Muscle of leg (tissue), 11 donors: ENCODE results near the gene KLHL24. TPM values are rescaled to one million over a fixed set of nuclear protein-coding genes. Genes with fewer than 3 reads are reported as not detected.
"Not testable (repeated sequence)": the region's sequence is repeated elsewhere in the genome, so short reads cannot be mapped to it uniquely, and the experiment has no call there.

Experiments
- DNase-seq: peaks from one replicate; pipeline ENCODE4 v3.0.0; 2013
- H3K27ac ChIP-seq: one replicate; pipeline ENCODE4 v1.5.1; 2013; ENCODE audit warnings: mild to moderate bottlenecking, low read length, control low read depth
- H3K27me3 ChIP-seq: one replicate; pipeline ENCODE4 v1.6.1; 2013; ENCODE audit warnings: low read length; ENCODE audit not compliant: control insufficient read depth, insufficient read depth
- H3K36me3 ChIP-seq: one replicate; pipeline ENCODE4 v1.6.1; 2013; ENCODE audit warnings: low read length; ENCODE audit not compliant: control insufficient read depth, insufficient read depth
- H3K4me1 ChIP-seq: one replicate; pipeline ENCODE4 v1.6.1; 2013; ENCODE audit warnings: low read length; ENCODE audit not compliant: control insufficient read depth, insufficient read depth
- H3K4me3 ChIP-seq: one replicate; pipeline ENCODE4 v1.5.1; 2013; ENCODE audit warnings: low read length, control low read depth
- H3K9me3 ChIP-seq: replicated peaks from 2 replicates; pipeline ENCODE4 v1.6.1; 2013; ENCODE audit warnings: low read depth, low read length; ENCODE audit not compliant: control insufficient read depth
- WGBS: methylation state at CpG from one replicate; pipeline ENCODE4 v1.1.5; 2013; ENCODE audit warnings: missing lambda C conversion rate; ENCODE audit not compliant: insufficient coverage; 5-methylcytosine and 5-hydroxymethylcytosine counted together
- polyA plus RNA-seq, 8 donors: library from polyadenylated mRNA; unstranded; fragments of 120-200 nt; gene quantifications; one replicate each; pipeline versions ENCODE4 v1.2.1 to v1.2.3, GENCODE V29; 2013; ENCODE audit warnings: inconsistent platforms in 1 of 8, low replicate concordance in 1 of 8; ENCODE audit not compliant: insufficient read length in 8 of 8, insufficient read depth in 1 of 8
- total RNA-seq: library from RNA; stranded (reverse); fragments of 120-200 nt; gene quantifications from one replicate; pipeline ENCODE4 v1.2.4, GENCODE V29; 2013

Gene KLHL24
- total and polyA plus RNA-seq, 9 donors: 19.1 to 75.8 (median 25.8) TPM

DNA sequence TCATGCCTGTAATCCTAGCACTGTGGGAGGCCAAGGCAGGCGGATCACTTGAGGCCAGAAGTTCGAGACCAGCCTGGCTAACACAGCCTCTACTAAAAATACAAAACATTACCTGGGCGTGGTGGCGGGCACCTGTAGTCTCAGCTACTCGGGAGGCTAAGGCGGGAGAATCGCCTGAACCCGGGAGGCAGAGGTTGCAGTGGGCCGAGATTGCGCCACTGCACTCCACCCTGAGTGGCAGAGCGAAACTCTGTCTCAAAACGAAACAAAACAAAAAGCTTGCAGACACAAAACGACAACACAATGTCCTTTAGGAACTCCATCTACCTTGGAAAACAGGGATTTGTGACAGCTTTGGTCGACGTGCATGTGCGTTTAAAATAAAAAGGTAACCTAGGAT is 716 bp upstream of the KLHL24 start:
- WGBS: 87% methylated on average over 9 of the region's 16 CpGs
- H3K4me1 ChIP-seq: peaks cover 10% of the 10 kb centered on the region
- no peak for DNase-seq

DNA sequence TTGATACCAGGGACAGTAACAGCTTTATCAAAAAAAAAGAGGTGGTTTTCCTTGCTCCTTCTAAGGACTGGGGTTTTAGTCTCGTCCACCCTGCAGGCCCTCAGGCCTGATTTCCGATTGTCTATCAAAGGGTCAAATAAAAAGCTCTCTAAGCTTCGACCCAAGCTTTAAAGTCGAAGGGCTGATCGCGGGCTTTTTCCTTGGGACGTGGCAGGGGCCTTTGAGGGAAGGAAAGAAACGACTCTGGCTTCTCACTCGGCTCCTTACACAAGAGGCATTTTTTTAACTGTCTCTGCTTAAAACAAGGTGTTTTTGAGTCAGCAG is 354 bp upstream of the KLHL24 start:
- no peaks in the 10 kb centered on the region for H3K9me3 ChIP-seq
- peaks cover 10% of the 10 kb centered on the region for H3K4me1 ChIP-seq

More for the DNA sequence above, 716 bp upstream of the KLHL24 start:
- H3K9me3 ChIP-seq: no peaks in the 10 kb centered on the region
- peak overlapping the region; percentile 97 for H3K4me3 ChIP-seq
- H3K36me3 ChIP-seq: no peaks in the 10 kb centered on the region
- no peaks in the 10 kb centered on the region for H3K27me3 ChIP-seq
- H3K27ac ChIP-seq: peak overlapping the region; percentile 98

DNA sequence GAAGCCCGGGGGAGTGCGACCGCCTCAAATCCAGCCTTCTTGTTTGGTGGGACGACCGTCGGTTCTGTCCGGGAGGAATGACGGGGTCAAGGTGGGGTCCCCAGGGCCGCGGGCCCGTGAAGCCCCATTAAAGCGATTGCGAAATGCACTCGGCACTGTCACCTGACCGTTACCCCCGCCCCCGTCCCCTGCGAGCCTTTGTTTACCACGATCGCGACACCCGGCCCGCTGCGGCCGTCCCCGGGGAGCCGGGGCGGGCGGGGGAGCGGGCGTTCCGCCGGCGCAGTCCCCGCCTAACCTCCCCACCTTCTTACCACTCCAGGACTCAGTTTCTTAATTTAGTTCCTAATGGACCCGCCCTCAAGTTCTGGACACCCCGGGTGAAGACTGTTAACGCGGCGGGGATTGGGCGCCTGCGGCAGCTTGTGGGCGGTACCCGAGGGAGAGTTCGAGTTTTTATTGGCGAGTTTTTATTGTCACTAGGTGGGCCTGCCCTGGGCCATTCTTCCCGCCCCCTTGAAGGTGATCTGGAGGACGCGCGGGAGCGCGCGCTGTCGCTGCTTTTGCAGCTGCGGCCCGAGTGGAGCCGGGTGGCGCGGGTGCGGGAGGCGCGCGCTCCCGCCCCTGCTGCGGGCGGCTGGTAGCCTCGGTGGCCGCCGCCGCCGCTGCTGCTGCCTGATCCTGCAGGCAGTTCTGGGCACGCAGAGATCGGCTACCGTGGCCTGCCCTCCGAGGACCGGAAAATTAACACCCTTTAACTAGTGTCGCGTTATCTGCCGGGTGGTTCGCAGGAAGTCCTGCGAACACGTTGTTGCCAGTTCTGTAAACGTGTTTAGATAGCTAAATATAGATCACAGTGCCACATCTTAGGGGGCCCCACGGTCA is 1.0 kb downstream of the KLHL24 start:
- Histone ChIP-seq H3K4me1 (peaks cover 10% of the 10 kb centered on the region), H3K27me3 (no peaks in the 10 kb centered on the region), H3K9me3 (no peaks in the 10 kb centered on the region), H3K27ac (peak overlapping the region; percentile 98), H3K4me3 (peak overlapping the region; percentile 97), H3K36me3 (no peaks in the 10 kb centered on the region)
- under 1% methylated on average over 74 of the region's 84 CpGs for WGBS
- peak; percentile 99 for DNase-seq

More for the DNA sequence above, 354 bp upstream of the KLHL24 start:
- DNase-seq: no peak
- 0% methylated on average over 5 of the region's 9 CpGs for WGBS
- Histone ChIP-seq H3K36me3 (no peaks in the 10 kb centered on the region), H3K4me3 (peak overlapping the region; percentile 97), H3K27ac (peak overlapping the region; percentile 98), H3K27me3 (no peaks in the 10 kb centered on the region)

DNA sequence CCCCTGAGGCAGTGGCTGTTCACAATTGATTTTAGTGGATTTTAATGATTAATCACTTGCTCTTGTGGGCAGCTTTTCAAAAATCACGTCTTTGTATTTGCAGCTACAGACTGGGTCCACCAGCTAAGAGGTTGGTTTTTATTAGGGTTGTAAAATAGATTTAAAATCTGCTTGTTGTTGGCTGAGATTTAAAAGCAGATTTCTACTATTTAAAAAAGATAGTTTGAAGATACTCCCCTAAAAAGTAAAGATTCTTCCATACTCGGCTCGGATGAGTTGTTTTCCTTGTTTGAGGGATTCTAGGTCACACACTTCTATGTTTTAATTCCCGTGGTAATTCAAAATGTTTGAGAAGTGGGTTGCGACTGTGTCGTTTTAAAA is 1.7 kb downstream of the KLHL24 start:
- Histone ChIP-seq H3K27ac (peak overlapping the region; percentile 98), H3K9me3 (no peaks in the 10 kb centered on the region), H3K27me3 (no peaks in the 10 kb centered on the region), H3K36me3 (no peaks in the 10 kb centered on the region), H3K4me3 (peak overlapping the region; percentile 97), H3K4me1 (peaks cover 10% of the 10 kb centered on the region)
- WGBS: no CpG with 5 or more reads among the region's 6 CpGs
- no peak for DNase-seq

DNA sequence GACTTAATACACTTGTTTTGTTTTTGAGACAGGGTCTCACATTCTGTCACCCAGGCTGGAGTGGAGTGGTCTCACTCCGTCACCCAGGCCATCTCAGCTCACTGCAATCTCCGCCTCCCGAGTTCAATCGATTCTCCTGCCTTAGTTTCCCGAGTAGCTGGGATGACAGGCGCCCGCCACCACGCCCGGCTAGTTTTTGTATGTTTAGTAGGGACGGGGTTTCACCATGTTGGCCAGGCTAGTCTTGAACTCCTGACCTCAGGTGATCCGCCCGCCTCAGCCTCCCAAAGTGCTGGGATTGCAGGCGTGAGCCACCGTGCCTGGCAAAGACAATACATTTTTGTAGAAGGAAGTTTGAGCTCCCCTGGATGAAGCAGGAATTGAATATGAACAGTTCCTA is 2.2 kb downstream of the KLHL24 start:
- H3K36me3 ChIP-seq, H3K9me3 ChIP-seq, DNase-seq, H3K4me1 ChIP-seq, H3K27me3 ChIP-seq: not testable (repeated sequence)
- WGBS: 50% methylated on average over 2 of the region's 14 CpGs
- Histone ChIP-seq H3K4me3 (peak overlapping the region; percentile 97), H3K27ac (peak overlapping the region; percentile 98)

DNA sequence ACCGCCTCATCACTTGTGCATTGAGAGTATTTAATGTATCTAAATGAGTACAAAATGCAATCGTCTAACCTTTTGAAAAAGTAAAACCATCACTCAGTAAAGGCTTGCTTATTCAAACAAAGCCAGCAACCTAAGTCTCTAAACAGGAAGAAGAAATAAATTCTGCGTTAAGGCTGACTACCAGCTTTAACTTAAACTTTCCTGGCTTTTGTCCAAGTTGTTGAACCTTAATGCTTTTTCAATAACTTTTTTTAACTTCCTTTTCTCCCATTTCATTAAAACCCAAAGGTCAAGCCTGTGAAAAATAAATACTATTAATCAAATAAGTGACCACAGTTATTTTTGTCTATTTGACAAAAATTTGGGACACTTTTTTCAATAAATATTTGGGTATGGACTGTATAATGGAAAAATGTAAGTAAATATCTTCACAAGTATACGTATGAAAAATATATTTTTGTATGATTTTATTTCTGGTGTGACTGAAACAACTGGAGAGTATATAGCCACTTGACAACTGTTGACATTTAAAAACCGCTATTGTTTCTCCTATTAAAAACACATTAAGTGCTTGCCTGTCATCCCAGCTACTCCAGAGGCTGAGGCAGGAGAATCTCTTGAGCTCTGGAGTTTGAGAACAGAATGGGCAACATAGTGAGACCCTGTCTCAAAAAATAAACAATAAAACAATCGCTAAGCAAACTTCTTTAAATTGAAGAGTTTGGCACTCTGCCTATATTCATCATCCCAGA is 2.9 kb downstream of the KLHL24 start:
- peak; percentile 46 for DNase-seq
- no peaks in the 10 kb centered on the region for H3K27me3 ChIP-seq
- H3K27ac ChIP-seq: peak overlapping the region; percentile 98
- no peaks in the 10 kb centered on the region for H3K9me3 ChIP-seq
- H3K36me3 ChIP-seq: no peaks in the 10 kb centered on the region
- no peak overlapping the region for H3K4me3 ChIP-seq
- no CpG with 5 or more reads among the region's 6 CpGs for WGBS
- H3K4me1 ChIP-seq: peaks cover 10% of the 10 kb centered on the region

DNA sequence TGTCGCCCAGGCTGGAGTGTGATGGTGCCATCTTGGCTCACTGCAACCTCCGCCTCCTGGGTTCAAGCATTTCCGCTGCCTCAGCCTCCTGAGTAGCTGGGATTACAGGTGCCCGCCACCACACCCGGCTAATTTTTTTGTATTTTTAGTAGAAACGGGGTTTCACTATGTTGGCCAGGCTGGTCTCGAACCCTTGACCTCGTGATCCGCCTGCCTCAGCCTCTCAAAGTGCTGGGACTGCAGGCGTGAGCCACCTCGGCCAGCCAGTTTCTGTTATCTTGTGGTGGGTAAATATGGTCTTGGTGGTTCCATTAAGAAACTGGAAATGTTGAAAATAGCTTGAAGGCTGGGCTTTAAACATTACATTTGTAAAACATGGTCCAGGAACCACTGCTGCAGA is 5.2 kb downstream of the KLHL24 start:
- not testable (repeated sequence) for H3K36me3 ChIP-seq, H3K4me1 ChIP-seq, H3K4me3 ChIP-seq, H3K27me3 ChIP-seq, H3K27ac ChIP-seq, H3K9me3 ChIP-seq, DNase-seq
- 88% methylated on average over 8 of the region's 11 CpGs for WGBS

DNA sequence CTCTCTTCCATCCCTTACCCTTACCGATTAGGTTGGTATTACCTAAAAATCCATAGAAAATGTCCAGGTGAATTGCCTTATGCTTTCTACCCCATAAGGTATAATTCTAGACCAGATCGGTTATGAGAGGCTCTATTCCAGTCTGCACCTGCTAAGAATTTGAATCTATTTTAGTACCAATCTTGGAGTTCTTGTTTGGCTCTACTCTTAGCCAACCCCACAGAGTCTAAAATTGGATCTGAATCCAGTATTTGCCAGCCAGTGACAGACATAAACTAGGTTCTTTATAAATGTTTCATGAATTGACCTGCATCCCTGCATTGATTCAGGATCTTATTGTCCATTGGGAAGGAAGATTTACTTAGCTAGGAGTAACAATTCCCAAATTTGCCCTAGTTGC is 6.5 kb downstream of the KLHL24 start:
- H3K27ac ChIP-seq: no peak overlapping the region

DNA sequence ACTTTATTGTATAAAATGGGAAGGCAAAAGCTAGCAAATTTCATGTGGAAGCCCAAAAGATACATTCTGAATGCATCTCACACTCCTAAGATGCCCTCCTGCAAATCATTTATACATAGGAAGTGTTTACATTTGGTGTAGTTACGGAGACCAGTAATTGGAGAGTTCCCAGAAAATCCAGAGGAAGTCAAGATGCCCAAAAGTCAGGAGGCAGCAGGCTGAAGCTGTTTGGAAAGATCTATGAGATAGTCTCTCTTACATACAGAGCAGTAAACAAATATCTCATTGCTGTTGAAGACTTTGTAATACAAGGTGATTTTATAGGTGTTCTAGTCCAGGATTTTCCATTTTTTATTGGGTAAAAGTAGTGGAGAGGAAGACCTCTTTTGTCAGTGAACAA is 8.8 kb downstream of the KLHL24 start:
- Histone ChIP-seq H3K27me3 (no peaks in the 10 kb centered on the region), H3K36me3 (no peaks in the 10 kb centered on the region), H3K9me3 (no peaks in the 10 kb centered on the region), H3K27ac (no peak overlapping the region), H3K4me3 (no peak overlapping the region), H3K4me1 (no peaks in the 10 kb centered on the region)
- DNase-seq: no peak
- WGBS: no CpG with 5 or more reads among the region's 1 CpG

More for the DNA sequence above, 6.5 kb downstream of the KLHL24 start:
- no peaks in the 10 kb centered on the region for H3K27me3 ChIP-seq
- no peak overlapping the region for H3K4me3 ChIP-seq
- no CpG with 5 or more reads among the region's 2 CpGs for WGBS
- H3K4me1 ChIP-seq: peaks cover 6% of the 10 kb centered on the region
- no peaks in the 10 kb centered on the region for H3K9me3 ChIP-seq
- H3K36me3 ChIP-seq: no peaks in the 10 kb centered on the region
- no peak for DNase-seq

DNA sequence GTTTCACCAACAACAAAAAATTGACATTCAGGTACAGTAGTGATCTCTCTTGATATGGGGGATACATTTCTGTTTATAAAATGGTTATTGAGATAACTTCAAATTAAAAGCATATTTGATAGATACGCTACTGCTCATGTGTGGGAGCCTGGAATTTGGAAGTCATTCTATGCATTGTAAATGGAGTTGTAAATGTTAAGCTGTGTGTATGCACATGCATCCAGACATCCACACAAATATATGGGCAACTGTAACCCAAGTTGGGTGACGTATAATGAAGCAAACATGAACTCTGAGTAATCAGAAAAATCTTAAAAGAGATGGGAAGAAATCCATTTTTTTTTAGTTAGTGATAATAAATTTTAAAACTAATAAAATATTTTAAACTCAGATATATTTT is 9.8 kb downstream of the KLHL24 start:
- peaks cover 2% of the 10 kb centered on the region for H3K36me3 ChIP-seq
- H3K4me1 ChIP-seq: no peaks in the 10 kb centered on the region
- H3K27ac ChIP-seq: no peak overlapping the region
- no peaks in the 10 kb centered on the region for H3K27me3 ChIP-seq
- WGBS: 100% methylated on average over 1 of the region's 2 CpGs
- no peak overlapping the region for H3K4me3 ChIP-seq
- H3K9me3 ChIP-seq: peaks cover 2% of the 10 kb centered on the region
- no peak for DNase-seq
